SK-N-SH treated with all-trans-retinoic acid at 6 μM for 48 hours (cell line): ENCODE measurements around the gene CDK11B.

Experiments used
- GLIS3 ChIP-seq: fragments of 250-450 bp; sonication (Bioruptor Pico); IDR thresholded peaks from 2 replicates; pipeline ENCODE4 v1.5.0; 2020; ENCODE audit warnings: mild to moderate bottlenecking, moderate library complexity
- TOX ChIP-seq: fragments of 250-450 bp; sonication (Bioruptor Pico); IDR thresholded peaks from 2 replicates; pipeline ENCODE4 v1.8.0; 2021; ENCODE audit warnings: mild to moderate bottlenecking, moderate library complexity, borderline replicate concordance
- ZFP30 ChIP-seq: fragments of 450-650 bp; formaldehyde crosslinking; IDR thresholded peaks from 2 replicates; pipeline ENCODE4 v1.5.0; 2022; ENCODE audit warnings: mild to moderate bottlenecking, moderate library complexity
- TF ChIP-seq, protein P1 (sequence below): fragments of 250-450 bp; sonication (Bioruptor Pico); IDR thresholded peaks from 2 replicates; pipeline ENCODE4 v1.8.0; 2020; ENCODE audit warnings: mild to moderate bottlenecking, moderate library complexity, borderline replicate concordance

DNA sequence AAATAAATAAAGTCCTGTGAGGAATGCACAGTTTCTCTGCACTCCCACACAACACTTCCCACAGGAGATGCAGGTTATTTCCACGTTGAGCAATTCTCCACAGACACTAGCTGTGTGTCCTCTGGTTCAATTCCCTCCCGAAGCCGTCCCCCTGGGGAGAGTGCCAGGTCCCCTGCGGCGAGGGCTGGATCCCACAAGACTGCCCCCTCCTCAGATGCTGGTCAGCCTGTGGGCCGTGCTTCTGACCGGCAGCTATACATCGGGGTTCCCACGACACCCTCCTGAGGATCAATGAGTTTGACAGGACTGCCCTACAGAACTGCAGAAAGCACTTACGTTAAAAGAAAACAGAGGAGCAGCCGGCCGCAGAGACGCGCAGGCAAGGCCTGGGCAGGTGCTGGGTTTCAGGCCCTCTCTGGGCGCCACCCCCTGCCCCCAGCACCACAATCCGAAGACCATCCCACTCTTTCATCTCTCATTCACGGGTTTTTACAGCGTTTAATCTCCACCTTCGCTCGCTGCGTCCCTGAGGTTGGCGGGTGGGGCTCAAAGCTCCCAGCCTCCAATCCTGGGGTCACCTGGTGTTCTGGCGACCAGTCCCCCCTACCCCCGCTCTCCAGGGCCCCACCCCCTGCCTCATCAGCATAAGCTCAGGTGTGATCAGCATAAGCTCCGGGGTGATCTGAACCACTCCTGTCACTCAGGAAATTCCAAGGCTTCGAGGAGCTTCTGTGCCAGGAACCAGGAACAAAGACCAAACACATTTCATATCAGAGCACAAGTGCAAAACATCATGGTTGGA is 24.5 kb upstream of the CDK11B start:
- TF ChIP-seq, protein P1, sequence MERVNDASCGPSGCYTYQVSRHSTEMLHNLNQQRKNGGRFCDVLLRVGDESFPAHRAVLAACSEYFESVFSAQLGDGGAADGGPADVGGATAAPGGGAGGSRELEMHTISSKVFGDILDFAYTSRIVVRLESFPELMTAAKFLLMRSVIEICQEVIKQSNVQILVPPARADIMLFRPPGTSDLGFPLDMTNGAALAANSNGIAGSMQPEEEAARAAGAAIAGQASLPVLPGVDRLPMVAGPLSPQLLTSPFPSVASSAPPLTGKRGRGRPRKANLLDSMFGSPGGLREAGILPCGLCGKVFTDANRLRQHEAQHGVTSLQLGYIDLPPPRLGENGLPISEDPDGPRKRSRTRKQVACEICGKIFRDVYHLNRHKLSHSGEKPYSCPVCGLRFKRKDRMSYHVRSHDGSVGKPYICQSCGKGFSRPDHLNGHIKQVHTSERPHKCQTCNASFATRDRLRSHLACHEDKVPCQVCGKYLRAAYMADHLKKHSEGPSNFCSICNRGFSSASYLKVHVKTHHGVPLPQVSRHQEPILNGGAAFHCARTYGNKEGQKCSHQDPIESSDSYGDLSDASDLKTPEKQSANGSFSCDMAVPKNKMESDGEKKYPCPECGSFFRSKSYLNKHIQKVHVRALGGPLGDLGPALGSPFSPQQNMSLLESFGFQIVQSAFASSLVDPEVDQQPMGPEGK (CRISPR knock-in tag) = no peak
- TF ChIP-seq TOX (no peak), ZFP30 (CRISPR knock-in tag) (no peak), GLIS3 (no peak)
